ENCODE data around the gene PIGZ. TPM values are rescaled to one million over a fixed set of nuclear protein-coding genes. Genes with fewer than 3 reads are reported as not detected.

PIGZ gene
- total RNA-seq, 1 donor from 2014 or later: 4.7 TPM

GRCh38 chr3:197008436-197009209 lies 40.0 kb upstream of the PIGZ start:
- no peaks in the 10 kb centered on the region for H3K9me3 Mint-ChIP-seq (ENCODE audit: low read depth)
- TF ChIP-seq CTCF (IDR thresholded peaks at IDR 0.05; ENCODE audit: unreplicated experiment): no peak
- no peak overlapping the region for H3K27ac Mint-ChIP-seq
- peaks cover 8% of the 10 kb centered on the region for H3K4me1 Mint-ChIP-seq (ENCODE audit: low read depth)
- H3K36me3 Mint-ChIP-seq (ENCODE audit: insufficient read depth): peaks cover 7% of the 10 kb centered on the region
- no peak for DNase-seq (ENCODE audit: low spot score, unreplicated experiment)
- H3K27me3 Mint-ChIP-seq: peaks cover 18% of the 10 kb centered on the region
- no peak overlapping the region for H3K4me3 Mint-ChIP-seq (ENCODE audit: low read depth)

GRCh38 chr3:197007953-197008352 lies 39.3 kb upstream of the PIGZ start:
- Mint-ChIP-seq H3K27ac (no peak overlapping the region), H3K4me1 (ENCODE audit: low read depth) (peaks cover 8% of the 10 kb centered on the region), H3K27me3 (peaks cover 13% of the 10 kb centered on the region), H3K4me3 (ENCODE audit: low read depth) (no peak overlapping the region), H3K9me3 (ENCODE audit: low read depth) (no peaks in the 10 kb centered on the region), H3K36me3 (ENCODE audit: insufficient read depth) (peaks cover 7% of the 10 kb centered on the region)
- DNase-seq (ENCODE audit: low spot score, unreplicated experiment): no peak
- TF ChIP-seq CTCF (IDR thresholded peaks at IDR 0.05; ENCODE audit: unreplicated experiment): no peak

- DNase-seq (ENCODE audit: low spot score, unreplicated experiment): no peak
- H3K4me3 Mint-ChIP-seq (ENCODE audit: low read depth): no peak overlapping the region
Measured at GRCh38 chr3:197007296-197007940, 38.8 kb upstream of the PIGZ start.

GRCh38 chr3:197006860-197007259 lies 38.2 kb upstream of the PIGZ start:
- no peak for DNase-seq (ENCODE audit: low spot score, unreplicated experiment)
- Mint-ChIP-seq H3K27me3 (peaks cover 13% of the 10 kb centered on the region), H3K36me3 (ENCODE audit: insufficient read depth) (peaks cover 7% of the 10 kb centered on the region), H3K9me3 (ENCODE audit: low read depth) (no peaks in the 10 kb centered on the region), H3K4me1 (ENCODE audit: low read depth) (peaks cover 8% of the 10 kb centered on the region), H3K27ac (no peak overlapping the region), H3K4me3 (ENCODE audit: low read depth) (no peak overlapping the region)
- no peak for TF ChIP-seq CTCF (IDR thresholded peaks at IDR 0.05; ENCODE audit: unreplicated experiment)

More at GRCh38 chr3:197007296-197007940, 38.8 kb upstream of the PIGZ start:
- H3K4me1 Mint-ChIP-seq (ENCODE audit: low read depth): peaks cover 8% of the 10 kb centered on the region
- no peaks in the 10 kb centered on the region for H3K9me3 Mint-ChIP-seq (ENCODE audit: low read depth)
- H3K36me3 Mint-ChIP-seq (ENCODE audit: insufficient read depth): peaks cover 7% of the 10 kb centered on the region
- peaks cover 13% of the 10 kb centered on the region for H3K27me3 Mint-ChIP-seq
- TF ChIP-seq CTCF (IDR thresholded peaks at IDR 0.05; ENCODE audit: unreplicated experiment): no peak
- no peak overlapping the region for H3K27ac Mint-ChIP-seq

GRCh38 chr3:197006446-197006845 lies 37.8 kb upstream of the PIGZ start:
- Mint-ChIP-seq H3K4me1 (ENCODE audit: low read depth) (peaks cover 9% of the 10 kb centered on the region), H3K27ac (no peak overlapping the region), H3K27me3 (peaks cover 16% of the 10 kb centered on the region), H3K4me3 (ENCODE audit: low read depth) (no peak overlapping the region), H3K36me3 (ENCODE audit: insufficient read depth) (peaks cover 7% of the 10 kb centered on the region), H3K9me3 (ENCODE audit: low read depth) (no peaks in the 10 kb centered on the region)
- no peak for DNase-seq (ENCODE audit: low spot score, unreplicated experiment)
- TF ChIP-seq CTCF (IDR thresholded peaks at IDR 0.05; ENCODE audit: unreplicated experiment): no peak
